ENCODE data around the gene GM2A. TPM values are rescaled to one million over a fixed set of nuclear protein-coding genes. Genes with fewer than 3 reads are reported as not detected.

The GM2A gene
- total RNA-seq, 1 donor from 2014 or later: 35.4 TPM

DNA sequence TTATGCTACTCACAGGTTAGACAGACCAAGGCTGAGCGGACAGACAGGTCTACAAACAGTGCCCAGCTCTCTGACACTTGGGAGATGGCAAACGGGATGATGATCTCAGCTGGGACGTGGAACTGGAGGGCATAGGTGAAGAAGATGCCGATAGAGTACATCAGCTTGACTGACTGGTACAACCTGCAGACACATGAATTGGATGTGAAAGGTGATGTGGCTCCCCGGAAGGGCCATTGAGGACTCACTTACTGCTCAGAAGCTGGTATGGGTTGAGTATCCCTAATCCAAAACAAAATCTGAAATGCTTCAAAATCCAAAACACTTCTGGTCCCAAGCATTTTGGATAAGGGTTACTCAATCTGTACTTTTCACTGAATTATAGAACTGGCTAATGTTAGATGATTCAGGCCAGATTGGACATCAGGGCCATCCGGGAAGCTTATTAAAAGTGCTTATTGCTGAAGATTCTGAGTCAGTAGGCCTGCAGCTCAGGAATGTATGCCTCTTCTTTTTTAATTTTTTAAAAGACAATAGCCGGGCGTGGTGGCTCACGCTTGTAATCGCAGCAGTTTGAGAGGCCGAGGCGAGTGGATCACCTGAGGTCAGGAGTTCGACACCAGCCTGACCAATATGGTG lies 28.1 kb downstream of the GM2A start:
- no peaks in the 10 kb centered on the region for H3K4me1 ChIP-seq
- peaks cover 5% of the 10 kb centered on the region for H3K27me3 ChIP-seq (ENCODE audit: low read depth)
- H3K36me3 ChIP-seq: no peaks in the 10 kb centered on the region
- no peak for DNase-seq
- H3K9me3 ChIP-seq (replicated peaks): no peaks in the 10 kb centered on the region
- TF ChIP-seq, protein P1, sequence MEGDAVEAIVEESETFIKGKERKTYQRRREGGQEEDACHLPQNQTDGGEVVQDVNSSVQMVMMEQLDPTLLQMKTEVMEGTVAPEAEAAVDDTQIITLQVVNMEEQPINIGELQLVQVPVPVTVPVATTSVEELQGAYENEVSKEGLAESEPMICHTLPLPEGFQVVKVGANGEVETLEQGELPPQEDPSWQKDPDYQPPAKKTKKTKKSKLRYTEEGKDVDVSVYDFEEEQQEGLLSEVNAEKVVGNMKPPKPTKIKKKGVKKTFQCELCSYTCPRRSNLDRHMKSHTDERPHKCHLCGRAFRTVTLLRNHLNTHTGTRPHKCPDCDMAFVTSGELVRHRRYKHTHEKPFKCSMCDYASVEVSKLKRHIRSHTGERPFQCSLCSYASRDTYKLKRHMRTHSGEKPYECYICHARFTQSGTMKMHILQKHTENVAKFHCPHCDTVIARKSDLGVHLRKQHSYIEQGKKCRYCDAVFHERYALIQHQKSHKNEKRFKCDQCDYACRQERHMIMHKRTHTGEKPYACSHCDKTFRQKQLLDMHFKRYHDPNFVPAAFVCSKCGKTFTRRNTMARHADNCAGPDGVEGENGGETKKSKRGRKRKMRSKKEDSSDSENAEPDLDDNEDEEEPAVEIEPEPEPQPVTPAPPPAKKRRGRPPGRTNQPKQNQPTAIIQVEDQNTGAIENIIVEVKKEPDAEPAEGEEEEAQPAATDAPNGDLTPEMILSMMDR (IDR thresholded peaks at IDR 0.05; ENCODE audit: borderline replicate concordance): no peak
- H3K27ac ChIP-seq (replicated peaks): no peak overlapping the region
- no peak overlapping the region for H3K4me3 ChIP-seq
- intact Hi-C loops (cut with micrococcal nuclease): no loop called here

DNA sequence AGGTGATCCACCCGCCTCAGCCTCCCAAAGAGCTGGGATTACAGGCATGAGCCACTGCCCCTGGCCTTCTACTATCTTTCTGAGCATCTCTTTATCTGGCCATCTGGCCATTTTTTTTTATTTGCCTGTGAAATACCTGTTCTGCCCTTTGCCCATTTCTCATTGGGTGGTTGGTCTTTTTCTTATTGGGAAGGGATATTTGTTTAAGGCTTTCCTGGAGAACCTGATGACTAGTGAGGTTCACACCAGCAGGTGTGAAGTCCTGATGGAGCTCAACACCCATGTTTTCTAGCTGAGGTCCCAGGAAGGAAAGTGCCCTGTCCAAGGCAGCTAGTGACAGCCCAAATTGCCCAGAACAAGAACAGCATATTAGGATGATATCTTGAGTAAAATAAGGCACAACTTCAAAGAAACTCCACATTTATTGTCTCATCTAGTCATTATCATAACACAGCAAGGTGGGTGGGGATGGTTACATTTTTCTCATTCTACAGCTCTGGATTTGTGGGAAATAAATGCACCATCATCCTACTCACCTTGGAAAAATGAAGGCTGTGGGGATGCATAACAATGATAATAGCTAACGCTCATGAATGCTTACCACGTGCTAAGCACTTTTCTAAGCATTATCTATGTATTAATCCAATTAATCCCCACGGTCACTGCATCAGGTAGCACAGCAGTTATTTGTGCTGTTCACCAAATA lies 30.3 kb downstream of the GM2A start:
- Histone ChIP-seq H3K4me1 (no peaks in the 10 kb centered on the region), H3K4me3 (no peak overlapping the region), H3K36me3 (no peaks in the 10 kb centered on the region), H3K9me3 (replicated peaks) (no peaks in the 10 kb centered on the region), H3K27me3 (ENCODE audit: low read depth) (peaks cover 5% of the 10 kb centered on the region), H3K27ac (replicated peaks) (no peak overlapping the region)
- DNase-seq: no peak
- intact Hi-C loops (cut with micrococcal nuclease): no loop called here
- TF ChIP-seq, protein P1 (IDR thresholded peaks at IDR 0.05; ENCODE audit: borderline replicate concordance): no peak

DNA sequence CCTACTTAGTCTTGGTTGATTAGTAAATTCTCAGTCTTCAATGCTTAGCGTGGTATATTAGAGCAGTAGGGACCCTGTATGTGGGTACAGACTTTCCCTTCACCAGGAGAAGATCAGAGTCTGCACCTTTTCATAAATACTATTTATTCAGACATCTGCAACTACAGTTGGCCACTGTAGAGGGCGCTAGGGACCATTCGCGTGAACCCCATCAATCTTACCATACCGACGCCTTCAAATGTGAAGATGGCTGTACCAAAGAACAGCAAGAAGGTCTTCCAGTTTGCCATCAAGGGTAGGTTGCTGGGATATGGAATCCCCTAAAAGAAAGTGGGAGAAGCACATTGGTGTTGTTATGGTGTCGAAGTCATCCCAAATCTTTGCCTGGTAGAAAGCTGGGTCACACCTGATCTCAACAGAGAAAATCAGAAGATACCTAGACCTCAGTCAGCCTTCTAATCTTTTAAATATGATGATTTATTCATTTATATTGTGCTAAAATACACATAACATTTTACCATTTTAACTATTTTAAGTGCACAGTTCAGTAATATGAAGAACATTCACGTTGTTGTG lies 31.5 kb downstream of the GM2A start:
- intact Hi-C loops (cut with micrococcal nuclease): no loop called here
- no peak for DNase-seq
- Histone ChIP-seq H3K4me3 (no peak overlapping the region), H3K4me1 (no peaks in the 10 kb centered on the region), H3K9me3 (replicated peaks) (no peaks in the 10 kb centered on the region), H3K27me3 (ENCODE audit: low read depth) (peaks cover 5% of the 10 kb centered on the region), H3K27ac (replicated peaks) (no peak overlapping the region), H3K36me3 (no peaks in the 10 kb centered on the region)
- TF ChIP-seq, protein P1 (IDR thresholded peaks at IDR 0.05; ENCODE audit: borderline replicate concordance): no peak

DNA sequence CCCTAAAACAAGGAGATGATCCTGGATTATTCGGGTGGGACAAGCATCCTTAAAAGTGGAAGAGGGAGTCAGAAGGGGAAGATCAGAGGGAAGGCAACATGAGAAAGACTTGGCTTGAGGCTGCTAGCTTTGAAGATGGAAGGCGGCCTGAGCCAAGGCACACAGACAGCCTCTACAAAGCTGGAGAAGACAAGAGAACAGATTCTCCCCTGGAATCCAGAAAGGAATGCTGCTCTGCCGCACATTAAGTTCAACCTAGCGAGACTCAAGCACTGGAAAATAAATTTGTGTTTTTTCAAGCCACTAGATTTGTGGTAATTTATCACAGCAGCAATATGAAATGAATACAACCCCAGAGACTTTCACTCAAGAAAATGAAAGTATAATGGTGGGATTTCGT lies 32.7 kb downstream of the GM2A start:
- no peak for DNase-seq
- no peaks in the 10 kb centered on the region for H3K36me3 ChIP-seq
- H3K27me3 ChIP-seq (ENCODE audit: low read depth): peaks cover 5% of the 10 kb centered on the region
- H3K4me1 ChIP-seq: no peaks in the 10 kb centered on the region
- intact Hi-C loops (cut with micrococcal nuclease): no loop called here
- no peaks in the 10 kb centered on the region for H3K9me3 ChIP-seq (replicated peaks)
- TF ChIP-seq, protein P1 (IDR thresholded peaks at IDR 0.05; ENCODE audit: borderline replicate concordance): no peak
- H3K4me3 ChIP-seq: no peak overlapping the region
- no peak overlapping the region for H3K27ac ChIP-seq (replicated peaks)

DNA sequence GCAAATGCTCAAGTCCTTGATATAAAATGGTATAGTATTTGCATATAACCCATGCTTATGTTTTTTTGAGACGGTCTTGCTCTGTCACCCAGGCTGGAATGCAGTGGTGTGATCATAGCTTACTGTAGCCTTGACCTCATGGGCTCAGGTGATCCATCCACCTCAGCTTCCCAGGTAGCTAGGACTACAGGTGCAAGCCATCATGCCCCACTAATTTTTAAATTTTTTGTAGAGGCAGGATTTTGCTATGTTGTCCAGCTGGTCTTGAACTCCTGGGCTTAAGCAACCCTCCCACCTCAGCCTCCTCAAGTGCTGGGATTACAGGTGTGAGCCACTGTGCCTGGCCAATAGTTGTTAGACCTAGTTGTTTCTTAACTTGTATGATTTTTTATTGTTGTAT lies 33.3 kb downstream of the GM2A start:
- no peak overlapping the region for H3K4me3 ChIP-seq
- intact Hi-C loops (cut with micrococcal nuclease): no loop called here
- no peak for DNase-seq
- no peak overlapping the region for H3K27ac ChIP-seq (replicated peaks)
- no peaks in the 10 kb centered on the region for H3K36me3 ChIP-seq
- TF ChIP-seq, protein P1 (IDR thresholded peaks at IDR 0.05; ENCODE audit: borderline replicate concordance): no peak
- H3K9me3 ChIP-seq (replicated peaks): no peaks in the 10 kb centered on the region
- H3K27me3 ChIP-seq (ENCODE audit: low read depth): peaks cover 5% of the 10 kb centered on the region
- no peaks in the 10 kb centered on the region for H3K4me1 ChIP-seq

All from left ventricle myocardium inferior (tissue), 1 donor.